Esophagus squamous epithelium (tissue), 5 donors: ENCODE data around the gene AMT. TPM values are rescaled to one million over a fixed set of nuclear protein-coding genes. Genes with fewer than 3 reads are reported as not detected.

Source experiments
- DNase-seq: peaks from one replicate; lab custom pipeline; 2025; lab: John Stamatoyannopoulos, UW
- H3K27ac ChIP-seq, 4 donors: fragments of 200-600 bp; sonication (generic); one replicate each; pipeline ENCODE4 v1.5.1; 2016 to 2019; ENCODE audit warnings: mild to moderate bottlenecking in 1 of 4
- H3K27me3 ChIP-seq, 4 donors: fragments of 200-600 bp; sonication (generic); 1 replicate in 3 of 4; 2 replicates in 1 of 4; pipeline versions ENCODE4 v1.5.1 to v1.6.0; 2017 to 2021; ENCODE audit warnings: antibody characterized with exemption in 1 of 4
- H3K36me3 ChIP-seq, 3 donors: fragments of 200-600 bp; sonication (generic); one replicate each; pipeline ENCODE4 v1.5.1; 2016 to 2019
- H3K4me1 ChIP-seq, 3 donors: fragments of 200-600 bp; sonication (generic); one replicate each; pipeline ENCODE4 v1.5.1; 2017 to 2019
- H3K4me3 ChIP-seq, 4 donors: fragments of 200-600 bp; sonication (generic); 1 replicate in 3 of 4; 2 replicates in 1 of 4; pipeline ENCODE4 v1.5.1; 2016 to 2019; ENCODE audit warnings: mild to moderate bottlenecking in 2 of 4, moderate library complexity in 1 of 4
- H3K9me3 ChIP-seq, 3 donors: fragments of 200-600 bp; sonication (generic); one replicate each; pipeline ENCODE4 v1.5.1; 2016 to 2019
- CTCF ChIP-seq, 6 experiments: fragments of 450-650 bp in 4 of 6; fragments of 200-600 bp in 2 of 6; sonication (generic) in 2 of 6; IDR thresholded peaks; one replicate each; pipeline ENCODE4 v1.5.1; 2016 to 2019; ENCODE audit warnings: antibody characterized with exemption in 6 of 6, mild to moderate bottlenecking in 4 of 6, moderate library complexity in 4 of 6
- POLR2A ChIP-seq, 4 donors: fragments of 450-650 bp; IDR thresholded peaks; one replicate each; pipeline ENCODE4 v1.6.1; 2017; ENCODE audit warnings: antibody characterized with exemption in 4 of 4, mild to moderate bottlenecking in 4 of 4, moderate library complexity in 3 of 4
- WGBS, 2 donors: methylation state at CpG; one replicate each; pipeline ENCODE4 v1.1.5; 2018; 5-methylcytosine and 5-hydroxymethylcytosine counted together
- intact Hi-C: fragments of 100-400 bp; cut with DNase I; formaldehyde crosslinking; loops from one replicate; pipeline ENCODE4 v1.15.0; 2022
- small RNA-seq, 4 donors: library from RNA; depleted of rRNA; stranded (forward); fragments of <200 nt; gene quantifications; one replicate each; pipeline ENCODE3, GENCODE V24; 2016
- total RNA-seq, 4 donors: library from RNA; depleted of rRNA; stranded (reverse); fragments of >200 nt; gene quantifications; one replicate each; pipeline ENCODE4 v1.1.0, GENCODE V29; 2016
- donor health status: DM: yes; HTN: yes; CAD: no.

Gene AMT
- total RNA-seq, 4 donors from 2014 or later: 0.80 to 1.7 (median 1.2) TPM

DNA sequence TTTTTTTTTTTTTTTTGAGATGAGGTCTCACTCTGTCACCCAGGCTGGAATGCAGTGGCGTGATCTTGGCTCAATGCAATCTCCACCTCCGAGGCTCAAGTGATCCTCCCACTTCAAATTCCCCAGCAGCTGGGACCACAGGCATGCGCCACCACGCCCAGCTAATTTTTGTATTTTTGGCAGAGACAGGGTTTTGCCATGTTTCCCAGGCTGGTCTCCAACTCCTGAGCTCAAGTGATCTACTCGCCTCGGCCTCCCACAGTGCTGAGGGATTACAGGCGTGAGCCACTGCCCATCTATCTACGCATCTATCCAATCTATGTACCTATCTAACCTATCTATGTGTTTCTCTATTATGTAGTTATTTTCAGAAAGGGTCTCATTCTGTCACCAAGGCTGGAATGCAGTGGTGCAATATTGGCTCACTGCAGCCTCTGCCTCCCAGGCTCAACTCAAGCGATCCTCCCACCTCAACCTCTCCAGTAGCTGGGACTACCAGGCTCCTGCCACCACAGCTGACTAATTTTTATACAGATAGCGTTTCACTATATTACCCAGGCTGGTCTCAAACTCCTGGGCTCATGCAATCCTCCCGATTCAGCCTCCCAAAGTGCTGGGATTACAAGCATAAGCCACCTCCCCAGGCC lies 43.9 kb downstream of the AMT start:
- peaks cover 6 to 26% (median 16%) of the 10 kb centered on the region in 3 donors for H3K36me3 ChIP-seq
- no peaks in the 10 kb centered on the region for H3K27me3 ChIP-seq
- no peak overlapping the region for H3K4me3 ChIP-seq
- TF ChIP-seq POLR2A (IDR thresholded peaks at IDR 0.05) (no peak), CTCF (IDR thresholded peaks at IDR 0.05) (no peak)
- H3K27ac ChIP-seq: peak overlapping the region in 2 of 4 donors; percentile 40 to 54
- DNase-seq: no peak
- H3K4me1 ChIP-seq: peaks cover 6 to 58% (median 15%) of the 10 kb centered on the region in 3 donors
- WGBS, 2 donors: 46 to 60% methylated on average over 10 to 11 of the region's 11 CpGs
- intact Hi-C loops: no loop called here
- H3K9me3 ChIP-seq: no peaks in the 10 kb centered on the region

DNA sequence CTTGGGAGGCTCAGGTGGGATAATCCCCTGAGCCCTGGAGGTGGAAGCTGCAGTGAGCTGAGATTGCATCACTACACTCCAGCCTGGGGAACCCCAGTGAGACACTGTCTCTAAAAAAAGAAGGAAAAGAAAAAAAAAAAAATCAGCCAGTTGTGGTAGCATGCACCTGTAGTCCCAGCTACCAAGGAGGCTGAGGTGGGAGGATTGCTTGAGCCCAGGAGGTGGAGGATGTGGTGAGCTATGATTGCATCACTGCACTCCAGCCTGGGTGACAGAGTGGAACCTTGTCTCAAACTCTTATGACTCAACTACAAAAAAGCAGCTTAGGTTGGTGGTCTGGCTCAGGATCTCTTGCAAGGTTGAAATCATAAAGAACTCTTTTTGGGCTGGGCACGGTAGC lies 44.8 kb downstream of the AMT start:
- Histone ChIP-seq H3K27me3 (no peaks in the 10 kb centered on the region), H3K4me1 (peaks cover 6 to 54% (median 15%) of the 10 kb centered on the region in 3 donors), H3K9me3 (no peaks in the 10 kb centered on the region), H3K27ac (peak overlapping the region in 2 of 4 donors; percentile 21 to 51), H3K36me3 (peaks cover 10 to 35% (median 24%) of the 10 kb centered on the region in 3 donors), H3K4me3 (no peak overlapping the region)
- no peak for TF ChIP-seq CTCF (IDR thresholded peaks at IDR 0.05)
- TF ChIP-seq POLR2A (IDR thresholded peaks at IDR 0.05): no peak
- 80 to 100% methylated on average over 1 of the region's 1 CpG for WGBS, 2 donors
- intact Hi-C loops: no loop called here
- DNase-seq: no peak

GRCh38 chr3:49371946-49372345 lies 50.3 kb downstream of the AMT start:
- TF ChIP-seq CTCF (IDR thresholded peaks at IDR 0.05): no peak
- no peak for TF ChIP-seq POLR2A (IDR thresholded peaks at IDR 0.05)
- intact Hi-C loops: no loop called here
- Histone ChIP-seq H3K4me1 (peaks cover 0 to 9% (median 0%) of the 10 kb centered on the region in 3 donors), H3K36me3 (peaks cover 17 to 90% (median 38%) of the 10 kb centered on the region in 3 donors), H3K27ac (no peak overlapping the region), H3K4me3 (no peak overlapping the region), H3K27me3 (no peaks in the 10 kb centered on the region), H3K9me3 (no peaks in the 10 kb centered on the region)
- DNase-seq: no peak

DNA sequence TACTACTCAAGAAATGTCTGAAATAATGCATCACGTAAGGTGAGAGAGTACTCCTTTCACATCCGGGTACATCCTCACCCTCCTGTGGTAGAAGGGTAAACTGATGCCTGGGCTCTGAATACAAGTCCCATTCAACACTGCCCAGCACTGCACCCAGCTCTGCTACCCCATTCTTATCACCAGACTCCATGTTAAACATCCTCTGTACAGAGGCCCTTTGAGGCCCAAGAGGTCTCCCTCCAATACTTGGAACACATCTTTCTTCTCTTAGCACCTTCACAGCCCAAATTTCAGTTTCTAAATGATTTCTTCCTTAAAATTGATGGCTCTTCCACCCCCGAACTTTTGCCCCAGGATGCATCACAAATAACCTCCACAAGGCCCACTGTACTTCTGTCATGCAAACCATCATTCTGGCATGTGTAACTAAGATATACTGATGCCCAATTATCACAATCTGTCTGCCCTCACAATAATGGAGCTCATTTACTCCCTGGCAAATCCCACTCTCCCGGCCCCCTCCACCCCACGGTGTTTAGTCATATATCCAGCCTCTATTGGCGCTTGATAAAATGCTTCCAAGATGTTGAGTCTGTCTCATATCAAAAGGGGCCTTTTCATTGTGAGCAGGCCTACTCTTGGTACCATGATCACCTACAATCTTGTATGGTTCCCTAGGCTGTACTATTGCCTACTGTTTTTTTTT lies 51.5 kb downstream of the AMT start:
- DNase-seq: no peak
- H3K36me3 ChIP-seq: peaks cover 28 to 100% (median 38%) of the 10 kb centered on the region in 3 donors
- H3K27ac ChIP-seq: no peak overlapping the region
- H3K27me3 ChIP-seq: no peaks in the 10 kb centered on the region
- H3K4me3 ChIP-seq: no peak overlapping the region
- peaks cover 0 to 5% (median 0%) of the 10 kb centered on the region in 3 donors for H3K4me1 ChIP-seq
- TF ChIP-seq POLR2A (IDR thresholded peaks at IDR 0.05) (no peak), CTCF (IDR thresholded peaks at IDR 0.05) (no peak)
- H3K9me3 ChIP-seq: no peaks in the 10 kb centered on the region
- intact Hi-C loops: no loop called here
- WGBS, 2 donors: 80 to 87% methylated on average over 6 of the region's 6 CpGs

Small RNA genes lying within 50 kb of the gene (small RNA-seq; reads per million reads assigned to genes)
- gene RNA5SP130: 0 to 0.14 (median 0) reads per million in 4 donors

Other genes with a start within 250 kb of the AMT start
- gene C3orf62, start 145.2 kb downstream of the AMT start, total RNA-seq: 1 to 10 TPM; 1.8 to 3.6 (median 3.0) TPM
- gene USP4, start 82.4 kb downstream of the AMT start, total RNA-seq: 10 to 100 TPM in 3 of 4 donors, 1 to 10 TPM in 1; 8.1 to 29.6 (median 19.3) TPM
- gene GPX1, start 64.1 kb downstream of the AMT start, total RNA-seq: 100 to 1,000 TPM; 126 to 400 (median 228) TPM
- gene RHOA, start 10.5 kb downstream of the AMT start, total RNA-seq: 100 to 1,000 TPM; 290 to 421 (median 345) TPM
- gene TCTA, start 10.1 kb downstream of the AMT start, total RNA-seq: 10 to 100 TPM; 10.9 to 17.8 (median 16.0) TPM
- gene NICN1, start 6.9 kb upstream of the AMT start, total RNA-seq: 1 to 10 TPM; 1.8 to 7.6 (median 3.3) TPM
- gene DAG1, start 47.8 kb upstream of the AMT start, total RNA-seq: 10 to 100 TPM; 36.2 to 74.2 (median 51.3) TPM
- under 1 TPM; 0.11 to 0.19 (median 0.16) TPM for gene BSN, start 132.0 kb upstream of the AMT start, total RNA-seq